ENCODE data around the gene OR2G2.

OR2G2 gene

DNA sequence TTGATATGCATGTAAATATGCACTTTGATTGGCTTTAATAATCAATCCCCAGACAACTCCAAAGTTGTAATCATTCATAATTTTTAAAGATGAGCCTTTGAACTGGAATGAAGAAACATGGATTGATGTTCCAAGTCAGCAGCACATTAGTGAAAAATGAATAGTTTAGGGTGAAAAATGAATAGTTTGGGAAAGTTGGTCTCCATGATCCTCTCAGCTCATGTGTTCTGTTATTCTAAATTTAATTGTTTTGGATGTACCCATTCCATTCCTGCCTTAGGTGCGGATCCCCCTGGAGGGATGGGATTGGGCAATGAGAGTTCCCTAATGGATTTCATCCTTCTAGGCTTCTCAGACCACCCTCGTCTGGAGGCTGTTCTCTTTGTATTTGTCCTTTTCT is 17.1 kb downstream of the OR2G2 start, which contains the start of gene OR2G3:
Gene OR2G3, plus strand, starts transcription at position 301 of the 400 bp plus-strand sequence. Its CDS starts 0 bp downstream, at position 301.
- Mint-ChIP-seq H3K4me3 (no peak within 1 kb of the TSS), H3K27me3 (peaks cover 7% of the 10 kb centered on the region), H3K4me1 (no peaks in the 10 kb centered on the region), H3K9me3 (peaks cover 10% of the 10 kb centered on the region), H3K36me3 (no peaks in the 10 kb centered on the region), H3K27ac (no peak within 1 kb of the TSS)
- no peak for ATAC-seq

DNA sequence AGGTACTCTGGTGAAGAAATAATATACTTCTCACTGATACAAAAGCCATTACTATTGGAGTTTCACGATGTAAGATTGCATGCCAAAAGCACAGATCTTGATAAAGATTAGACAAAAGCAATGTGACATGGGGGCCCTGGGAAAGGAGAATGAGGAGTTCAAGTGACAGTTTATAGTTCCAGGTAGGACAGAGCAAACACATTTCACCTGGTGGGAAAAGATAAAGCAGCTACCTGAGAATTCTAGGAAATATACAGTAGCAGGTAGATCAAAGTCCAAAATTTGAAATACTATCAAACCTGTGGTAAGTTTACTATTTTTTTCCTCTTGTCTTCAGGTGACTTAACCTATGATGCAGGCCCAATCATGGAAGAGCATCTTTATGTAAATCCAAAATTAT is 25.2 kb downstream of the OR2G2 start:
- H3K4me3 Mint-ChIP-seq: no peak overlapping the region
- no peak for ATAC-seq
- peaks cover 3% of the 10 kb centered on the region for H3K27me3 Mint-ChIP-seq
- H3K36me3 Mint-ChIP-seq: no peaks in the 10 kb centered on the region
- H3K4me1 Mint-ChIP-seq: no peaks in the 10 kb centered on the region
- peaks cover 12% of the 10 kb centered on the region for H3K9me3 Mint-ChIP-seq
- no peak overlapping the region for H3K27ac Mint-ChIP-seq

DNA sequence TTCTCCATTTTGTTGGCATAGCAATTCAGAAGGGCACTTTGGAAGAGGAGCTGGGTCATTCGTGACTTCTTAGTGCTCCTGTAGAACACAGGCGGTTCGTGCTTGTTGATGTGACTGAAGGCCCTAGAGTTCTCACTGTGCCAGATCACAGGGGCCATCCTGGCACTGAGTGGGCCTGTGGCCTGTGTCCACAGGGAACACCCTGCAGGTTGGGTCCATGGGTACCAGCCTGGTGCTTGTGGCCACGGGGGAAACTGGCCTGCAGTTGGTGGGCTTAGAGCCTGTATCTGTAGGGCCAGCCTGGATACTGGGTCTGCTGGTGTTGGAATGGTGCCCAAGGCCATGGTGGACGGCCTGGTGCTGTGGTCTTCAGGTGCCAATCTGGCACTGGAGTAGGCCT is 26.5 kb downstream of the OR2G2 start:
- peak; percentile 59 for ATAC-seq
- Mint-ChIP-seq H3K36me3 (no peaks in the 10 kb centered on the region), H3K9me3 (peaks cover 7% of the 10 kb centered on the region)

DNA sequence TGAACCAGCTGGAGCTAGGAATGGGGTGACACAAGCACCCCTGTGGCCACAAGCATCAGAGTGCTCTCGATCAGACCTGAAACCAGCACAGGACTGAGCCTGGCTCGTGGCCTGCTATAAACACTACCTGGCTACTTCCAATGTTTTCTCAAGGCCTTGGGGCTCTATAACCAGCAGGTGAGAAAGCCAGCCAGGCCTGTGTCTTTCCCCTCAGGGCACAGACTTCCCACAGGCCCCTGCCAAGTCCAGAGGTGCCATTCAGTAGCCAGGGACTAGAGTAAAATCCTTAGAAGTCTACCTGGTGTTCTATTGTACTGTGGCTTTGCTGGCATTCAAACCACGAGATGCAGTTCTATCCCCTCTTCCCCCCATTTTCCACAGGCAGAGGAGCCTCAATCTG is 39.8 kb downstream of the OR2G2 start:
- Mint-ChIP-seq H3K27ac (no peak overlapping the region), H3K4me1 (no peaks in the 10 kb centered on the region), H3K9me3 (peaks cover 11% of the 10 kb centered on the region), H3K36me3 (no peaks in the 10 kb centered on the region), H3K27me3 (no peaks in the 10 kb centered on the region), H3K4me3 (no peak overlapping the region)
- ATAC-seq: peak; percentile 34

More for the DNA sequence above, 26.5 kb downstream of the OR2G2 start:
- Mint-ChIP-seq H3K4me3 (no peak overlapping the region), H3K27ac (no peak overlapping the region), H3K4me1 (no peaks in the 10 kb centered on the region), H3K27me3 (no peaks in the 10 kb centered on the region)

DNA sequence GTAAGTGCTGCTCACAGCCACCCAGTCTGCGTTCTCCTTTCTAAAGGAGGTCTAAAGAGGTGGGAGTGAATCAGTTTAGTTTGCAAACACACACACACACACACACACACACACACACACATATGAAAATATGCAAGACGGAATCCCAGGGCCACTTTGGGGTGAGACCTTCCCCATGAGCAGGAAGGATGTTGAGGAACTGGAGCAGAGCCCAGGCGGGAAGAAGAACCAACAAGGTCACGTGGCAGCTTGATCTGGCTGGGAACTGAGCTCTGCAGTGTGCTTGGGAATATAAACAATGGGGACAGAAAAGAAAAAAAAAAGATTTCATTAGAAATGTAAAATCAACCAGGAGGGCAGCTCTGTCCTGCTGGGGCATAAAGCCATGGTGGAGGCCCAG is 49.9 kb downstream of the OR2G2 start:
- Mint-ChIP-seq H3K27ac (no peak overlapping the region), H3K4me3 (no peak overlapping the region), H3K36me3 (no peaks in the 10 kb centered on the region), H3K4me1 (no peaks in the 10 kb centered on the region), H3K9me3 (peaks cover 14% of the 10 kb centered on the region), H3K27me3 (peaks cover 40% of the 10 kb centered on the region)
- ATAC-seq: no peak

DNA sequence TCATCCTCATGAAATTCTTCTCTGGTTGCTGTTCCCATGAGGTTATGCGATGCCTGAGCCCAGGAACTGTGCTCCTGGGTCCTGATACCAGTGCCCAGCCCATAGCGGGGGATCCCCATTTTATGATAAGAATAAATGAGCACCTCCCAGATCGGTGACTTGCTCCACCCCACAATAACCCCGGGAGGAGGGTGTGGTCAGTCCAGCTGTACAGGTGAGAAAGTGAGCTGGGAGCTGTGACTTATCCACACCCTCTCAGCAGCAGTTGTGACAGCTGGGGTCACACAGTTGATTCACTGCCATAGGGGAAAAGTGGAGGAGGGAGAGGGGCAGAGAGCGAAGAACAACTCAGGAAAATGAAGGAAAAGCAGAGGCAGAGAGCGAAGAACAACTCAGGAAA is 50.6 kb downstream of the OR2G2 start:
- Mint-ChIP-seq H3K36me3 (no peaks in the 10 kb centered on the region), H3K4me3 (no peak overlapping the region), H3K27me3 (peaks cover 47% of the 10 kb centered on the region), H3K9me3 (peaks cover 11% of the 10 kb centered on the region), H3K27ac (no peak overlapping the region), H3K4me1 (no peaks in the 10 kb centered on the region)
- ATAC-seq: no peak
